Mucosa of stomach (tissue), 1 donor: ENCODE results near the gene C17orf78.
A peak's percentile ranks its signal among the peaks of the same experiment; 100 is the strongest.
"Not testable (repeated sequence)": the region's sequence is repeated elsewhere in the genome, so short reads cannot be mapped to it uniquely, and the experiment has no call there.

ENCODE experiments used
- H3K27me3 ChIP-seq: one replicate; pipeline ENCODE4 v1.7.0; 2013; ENCODE audit warnings: mild to moderate bottlenecking, low read length; ENCODE audit not compliant: control insufficient read depth, insufficient read depth
- H3K36me3 ChIP-seq: one replicate; pipeline ENCODE4 v1.7.0; 2013; ENCODE audit warnings: low read length; ENCODE audit not compliant: control insufficient read depth, insufficient read depth
- H3K4me1 ChIP-seq: one replicate; pipeline ENCODE4 v1.7.0; 2013; ENCODE audit warnings: mild to moderate bottlenecking, low read length; ENCODE audit not compliant: control insufficient read depth, insufficient read depth
- H3K4me3 ChIP-seq: one replicate; pipeline ENCODE4 v1.7.0; 2013; ENCODE audit warnings: low read length
- H3K9ac ChIP-seq: one replicate; pipeline ENCODE4 v1.7.0; 2013; ENCODE audit warnings: mild to moderate bottlenecking, low read length, moderate library complexity
- H3K9me3 ChIP-seq: one replicate; pipeline ENCODE4 v1.7.0; 2013; ENCODE audit warnings: mild to moderate bottlenecking, low read length, moderate library complexity; ENCODE audit not compliant: control insufficient read depth
- donor health status: Pancreatic carcinoma.

C17orf78 gene

GRCh38 chr17:37375706-37376105, at the start of gene C17orf78:
Gene C17orf78, plus strand, starts transcription at chr17:37375985. Its CDS starts 108 bp downstream, at chr17:37376093.
- Histone ChIP-seq H3K4me3 (no peak within 1 kb of the TSS), H3K9ac (no peak within 1 kb of the TSS), H3K27me3 (no peaks in the 10 kb centered on the region)

GRCh38 chr17:37327341-37328090, 48.3 kb upstream of the C17orf78 start:
- H3K9ac ChIP-seq = no peak overlapping the region
- H3K36me3 ChIP-seq = peaks cover 4% of the 10 kb centered on the region
- no peaks in the 10 kb centered on the region for H3K9me3 ChIP-seq
- no peak overlapping the region for H3K4me3 ChIP-seq
- no peaks in the 10 kb centered on the region for H3K27me3 ChIP-seq
- H3K4me1 ChIP-seq = no peaks in the 10 kb centered on the region

More at GRCh38 chr17:37375706-37376105, at the start of gene C17orf78:
- H3K9me3 ChIP-seq = no peaks in the 10 kb centered on the region
- no peaks in the 10 kb centered on the region for H3K36me3 ChIP-seq
- H3K4me1 ChIP-seq = peaks cover 4% of the 10 kb centered on the region

GRCh38 chr17:37338847-37339246, 36.9 kb upstream of the C17orf78 start:
- no peaks in the 10 kb centered on the region for H3K4me1 ChIP-seq
- no peaks in the 10 kb centered on the region for H3K27me3 ChIP-seq
- H3K4me3 ChIP-seq = no peak overlapping the region
- no peak overlapping the region for H3K9ac ChIP-seq
- no peaks in the 10 kb centered on the region for H3K36me3 ChIP-seq
- H3K9me3 ChIP-seq = no peaks in the 10 kb centered on the region

GRCh38 chr17:37339321-37339720, 36.5 kb upstream of the C17orf78 start:
- Histone ChIP-seq H3K4me1 (no peaks in the 10 kb centered on the region), H3K27me3 (no peaks in the 10 kb centered on the region), H3K4me3 (no peak overlapping the region), H3K9ac (no peak overlapping the region), H3K36me3 (no peaks in the 10 kb centered on the region), H3K9me3 (no peaks in the 10 kb centered on the region)

- Histone ChIP-seq H3K9ac (no peak overlapping the region), H3K27me3 (no peaks in the 10 kb centered on the region), H3K9me3 (no peaks in the 10 kb centered on the region), H3K4me1 (no peaks in the 10 kb centered on the region), H3K4me3 (no peak overlapping the region), H3K36me3 (no peaks in the 10 kb centered on the region)
Measured at GRCh38 chr17:37340804-37341203, 35.0 kb upstream of the C17orf78 start.

- no peaks in the 10 kb centered on the region for H3K36me3 ChIP-seq
- H3K27me3 ChIP-seq = no peaks in the 10 kb centered on the region
- no peak overlapping the region for H3K4me3 ChIP-seq
- H3K9ac ChIP-seq = no peak overlapping the region
- no peaks in the 10 kb centered on the region for H3K4me1 ChIP-seq
- no peaks in the 10 kb centered on the region for H3K9me3 ChIP-seq
Measured at GRCh38 chr17:37342589-37342988, 33.2 kb upstream of the C17orf78 start.

- H3K4me1 ChIP-seq = no peaks in the 10 kb centered on the region
- no peak overlapping the region for H3K9ac ChIP-seq
Measured at GRCh38 chr17:37344519-37344918, 31.3 kb upstream of the C17orf78 start.

GRCh38 chr17:37346863-37347402, 28.9 kb upstream of the C17orf78 start:
- not testable (repeated sequence) for H3K27me3 ChIP-seq, H3K9ac ChIP-seq, H3K9me3 ChIP-seq, H3K4me1 ChIP-seq, H3K4me3 ChIP-seq, H3K36me3 ChIP-seq

More at GRCh38 chr17:37344519-37344918, 31.3 kb upstream of the C17orf78 start:
- Histone ChIP-seq H3K27me3 (no peaks in the 10 kb centered on the region), H3K4me3 (no peak overlapping the region), H3K9me3 (no peaks in the 10 kb centered on the region), H3K36me3 (no peaks in the 10 kb centered on the region)

- not testable (repeated sequence) for H3K36me3 ChIP-seq, H3K9ac ChIP-seq, H3K4me3 ChIP-seq, H3K27me3 ChIP-seq, H3K9me3 ChIP-seq
- H3K4me1 ChIP-seq = peaks cover 30% of the 10 kb centered on the region
Measured at GRCh38 chr17:37356796-37357569, 18.8 kb upstream of the C17orf78 start.

- peak overlapping the region; percentile 75 for H3K9ac ChIP-seq
- peaks cover 30% of the 10 kb centered on the region for H3K4me1 ChIP-seq
- H3K4me3 ChIP-seq = peak overlapping the region; percentile 60
- no peaks in the 10 kb centered on the region for H3K36me3 ChIP-seq
- H3K27me3 ChIP-seq = no peaks in the 10 kb centered on the region
- no peaks in the 10 kb centered on the region for H3K9me3 ChIP-seq
Measured at GRCh38 chr17:37358098-37358829, 17.5 kb upstream of the C17orf78 start.

GRCh38 chr17:37358830-37359681, 16.7 kb upstream of the C17orf78 start:
- H3K4me3 ChIP-seq = peak overlapping the region; percentile 68
- H3K9me3 ChIP-seq = no peaks in the 10 kb centered on the region
- peak overlapping the region; percentile 75 for H3K9ac ChIP-seq
- H3K27me3 ChIP-seq = no peaks in the 10 kb centered on the region
- no peaks in the 10 kb centered on the region for H3K36me3 ChIP-seq
- H3K4me1 ChIP-seq = peaks cover 30% of the 10 kb centered on the region
